Stimulated activated naive CD8-positive, alpha-beta T cell treated with anti-CD3 and anti-CD28 coated beads, Interleukin-15, Interleukin-2, amounts not matched to agents 100 ng/mL and 50 ng/mL, for 24 hours (primary cell): ENCODE results near the gene TBC1D4.

Experiments
- H3K27ac Mint-ChIP-seq: one replicate; pipeline ENCODE4 v1.8.0; 2021; ENCODE audit warnings: mild to moderate bottlenecking, mixed read lengths
- H3K27me3 Mint-ChIP-seq: one replicate; pipeline ENCODE4 v1.8.0; 2021; ENCODE audit warnings: mixed read lengths
- H3K36me3 Mint-ChIP-seq: one replicate; pipeline ENCODE4 v1.8.0; 2021; ENCODE audit warnings: low read depth, mixed read lengths
- H3K4me1 Mint-ChIP-seq: one replicate; pipeline ENCODE4 v1.8.0; 2021; ENCODE audit warnings: low read depth, mixed read lengths
- H3K4me3 Mint-ChIP-seq: one replicate; pipeline ENCODE4 v1.8.0; 2021; ENCODE audit warnings: mild to moderate bottlenecking, mixed read lengths
- H3K9me3 Mint-ChIP-seq: one replicate; pipeline ENCODE4 v1.8.0; 2021; ENCODE audit warnings: mixed read lengths

Gene TBC1D4

GRCh38 chr13:75473468-75473867 lies 8.5 kb downstream of the TBC1D4 start:
- Mint-ChIP-seq H3K4me1 (no peaks in the 10 kb centered on the region), H3K36me3 (no peaks in the 10 kb centered on the region), H3K27me3 (peaks cover 19% of the 10 kb centered on the region), H3K4me3 (no peak overlapping the region), H3K9me3 (no peaks in the 10 kb centered on the region), H3K27ac (no peak overlapping the region)

- Mint-ChIP-seq H3K4me3 (no peak overlapping the region), H3K27me3 (peaks cover 7% of the 10 kb centered on the region), H3K9me3 (no peaks in the 10 kb centered on the region), H3K4me1 (no peaks in the 10 kb centered on the region), H3K36me3 (no peaks in the 10 kb centered on the region), H3K27ac (no peak overlapping the region)
These were observed 11.3 kb downstream of the TBC1D4 start for GRCh38 chr13:75470676-75471075.

GRCh38 chr13:75469047-75469446 lies 12.9 kb downstream of the TBC1D4 start:
- Mint-ChIP-seq H3K27me3 (peaks cover 5% of the 10 kb centered on the region), H3K9me3 (peaks cover 3% of the 10 kb centered on the region), H3K36me3 (no peaks in the 10 kb centered on the region), H3K4me1 (no peaks in the 10 kb centered on the region), H3K4me3 (no peak overlapping the region), H3K27ac (no peak overlapping the region)

GRCh38 chr13:75468602-75469001 lies 13.4 kb downstream of the TBC1D4 start:
- H3K27me3 Mint-ChIP-seq, result peaks cover 5% of the 10 kb centered on the region
- H3K9me3 Mint-ChIP-seq, result peaks cover 3% of the 10 kb centered on the region
- H3K4me1 Mint-ChIP-seq, result no peaks in the 10 kb centered on the region
- H3K27ac Mint-ChIP-seq, result no peak overlapping the region
- H3K36me3 Mint-ChIP-seq, result no peaks in the 10 kb centered on the region
- no peak overlapping the region for H3K4me3 Mint-ChIP-seq

GRCh38 chr13:75468098-75468497 lies 13.9 kb downstream of the TBC1D4 start:
- H3K4me1 Mint-ChIP-seq, result no peaks in the 10 kb centered on the region
- peaks cover 3% of the 10 kb centered on the region for H3K9me3 Mint-ChIP-seq
- H3K27ac Mint-ChIP-seq, result no peak overlapping the region
- peaks cover 5% of the 10 kb centered on the region for H3K27me3 Mint-ChIP-seq
- no peaks in the 10 kb centered on the region for H3K36me3 Mint-ChIP-seq
- H3K4me3 Mint-ChIP-seq, result no peak overlapping the region

- no peaks in the 10 kb centered on the region for H3K4me1 Mint-ChIP-seq
- H3K9me3 Mint-ChIP-seq, result peaks cover 3% of the 10 kb centered on the region
- no peak overlapping the region for H3K4me3 Mint-ChIP-seq
- peaks cover 9% of the 10 kb centered on the region for H3K27me3 Mint-ChIP-seq
- no peak overlapping the region for H3K27ac Mint-ChIP-seq
- no peaks in the 10 kb centered on the region for H3K36me3 Mint-ChIP-seq
These were observed 14.8 kb downstream of the TBC1D4 start for GRCh38 chr13:75467040-75467728.

GRCh38 chr13:75465236-75465635 lies 16.7 kb downstream of the TBC1D4 start:
- Mint-ChIP-seq H3K9me3 (peaks cover 3% of the 10 kb centered on the region), H3K4me3 (no peak overlapping the region), H3K36me3 (no peaks in the 10 kb centered on the region), H3K4me1 (no peaks in the 10 kb centered on the region), H3K27me3 (peaks cover 18% of the 10 kb centered on the region), H3K27ac (no peak overlapping the region)

GRCh38 chr13:75461314-75461713 lies 20.7 kb downstream of the TBC1D4 start:
- Mint-ChIP-seq H3K27ac (no peak overlapping the region), H3K4me3 (no peak overlapping the region), H3K9me3 (peaks cover 3% of the 10 kb centered on the region), H3K27me3 (peaks cover 25% of the 10 kb centered on the region), H3K4me1 (no peaks in the 10 kb centered on the region), H3K36me3 (no peaks in the 10 kb centered on the region)

- H3K4me3 Mint-ChIP-seq, result no peak overlapping the region
- peaks cover 3% of the 10 kb centered on the region for H3K9me3 Mint-ChIP-seq
- H3K27ac Mint-ChIP-seq, result no peak overlapping the region
- H3K36me3 Mint-ChIP-seq, result no peaks in the 10 kb centered on the region
- no peaks in the 10 kb centered on the region for H3K4me1 Mint-ChIP-seq
- H3K27me3 Mint-ChIP-seq, result peaks cover 23% of the 10 kb centered on the region
These were observed 21.3 kb downstream of the TBC1D4 start for GRCh38 chr13:75460644-75461043.

- Mint-ChIP-seq H3K9me3 (no peaks in the 10 kb centered on the region), H3K4me3 (no peak overlapping the region), H3K27ac (no peak overlapping the region), H3K36me3 (no peaks in the 10 kb centered on the region), H3K4me1 (no peaks in the 10 kb centered on the region), H3K27me3 (peaks cover 22% of the 10 kb centered on the region)
These were observed 23.1 kb downstream of the TBC1D4 start for GRCh38 chr13:75458696-75459422.

- Mint-ChIP-seq H3K27ac (no peak overlapping the region), H3K27me3 (peaks cover 17% of the 10 kb centered on the region), H3K9me3 (no peaks in the 10 kb centered on the region), H3K4me1 (no peaks in the 10 kb centered on the region), H3K4me3 (no peak overlapping the region), H3K36me3 (no peaks in the 10 kb centered on the region)
These were observed 26.0 kb downstream of the TBC1D4 start for GRCh38 chr13:75455962-75456361.

- Mint-ChIP-seq H3K4me3 (no peak overlapping the region), H3K36me3 (no peaks in the 10 kb centered on the region), H3K4me1 (no peaks in the 10 kb centered on the region), H3K9me3 (no peaks in the 10 kb centered on the region), H3K27me3 (peaks cover 8% of the 10 kb centered on the region), H3K27ac (no peak overlapping the region)
These were observed 27.5 kb downstream of the TBC1D4 start for GRCh38 chr13:75454497-75454896.

GRCh38 chr13:75452564-75452963 lies 29.4 kb downstream of the TBC1D4 start:
- H3K27me3 Mint-ChIP-seq, result peaks cover 8% of the 10 kb centered on the region

GRCh38 chr13:75447493-75447892 lies 34.5 kb downstream of the TBC1D4 start:
- Mint-ChIP-seq H3K36me3 (no peaks in the 10 kb centered on the region), H3K4me1 (no peaks in the 10 kb centered on the region), H3K4me3 (no peak overlapping the region), H3K27ac (no peak overlapping the region), H3K9me3 (no peaks in the 10 kb centered on the region), H3K27me3 (peaks cover 5% of the 10 kb centered on the region)

More at GRCh38 chr13:75452564-75452963, 29.4 kb downstream of the TBC1D4 start:
- Mint-ChIP-seq H3K36me3 (no peaks in the 10 kb centered on the region), H3K4me1 (no peaks in the 10 kb centered on the region), H3K27ac (no peak overlapping the region), H3K4me3 (no peak overlapping the region), H3K9me3 (no peaks in the 10 kb centered on the region)

GRCh38 chr13:75446874-75447273 lies 35.1 kb downstream of the TBC1D4 start:
- Mint-ChIP-seq H3K36me3 (no peaks in the 10 kb centered on the region), H3K9me3 (no peaks in the 10 kb centered on the region), H3K4me1 (no peaks in the 10 kb centered on the region), H3K4me3 (no peak overlapping the region), H3K27ac (no peak overlapping the region), H3K27me3 (peaks cover 5% of the 10 kb centered on the region)
